ENCODE results near the gene ATP6V0C. TPM values are rescaled to one million over a fixed set of nuclear protein-coding genes. Genes with fewer than 3 reads are reported as not detected.
A peak's percentile ranks its signal among the peaks of the same experiment; 100 is the strongest.

The ATP6V0C gene
- total RNA-seq, 1 experiment from 2014 or later = 56.4 TPM

DNA sequence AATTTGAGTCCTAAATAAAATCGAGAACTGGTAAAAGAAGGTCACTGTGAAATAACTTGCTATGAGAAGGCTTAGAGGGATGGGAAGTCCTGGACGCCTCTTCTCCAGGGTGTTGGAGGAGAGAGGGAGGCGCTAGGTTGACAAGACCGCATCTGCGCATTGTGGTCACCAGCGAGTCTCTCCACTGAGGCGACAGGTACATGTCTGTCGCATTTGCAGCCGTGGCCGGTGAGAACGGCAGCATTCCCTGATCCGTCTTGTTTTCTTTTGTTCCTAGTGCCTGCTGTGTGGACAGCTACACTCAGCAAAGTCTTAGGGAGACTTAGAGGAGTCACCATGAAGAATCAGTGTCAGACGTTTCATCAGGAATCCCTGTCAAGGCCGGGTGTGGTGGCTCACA is 8.1 kb upstream of the ATP6V0C start:
- DNase-seq = no peak
- Histone ChIP-seq H3K27me3 (ENCODE audit: control insufficient read depth, insufficient read depth, low read length) (no peaks in the 10 kb centered on the region), H3K36me3 (replicated peaks; ENCODE audit: control insufficient read depth, insufficient read depth, low read length) (no peaks in the 10 kb centered on the region), H3K4me3 (ENCODE audit: insufficient read depth, low read depth, low read length) (no peak overlapping the region)

DNA sequence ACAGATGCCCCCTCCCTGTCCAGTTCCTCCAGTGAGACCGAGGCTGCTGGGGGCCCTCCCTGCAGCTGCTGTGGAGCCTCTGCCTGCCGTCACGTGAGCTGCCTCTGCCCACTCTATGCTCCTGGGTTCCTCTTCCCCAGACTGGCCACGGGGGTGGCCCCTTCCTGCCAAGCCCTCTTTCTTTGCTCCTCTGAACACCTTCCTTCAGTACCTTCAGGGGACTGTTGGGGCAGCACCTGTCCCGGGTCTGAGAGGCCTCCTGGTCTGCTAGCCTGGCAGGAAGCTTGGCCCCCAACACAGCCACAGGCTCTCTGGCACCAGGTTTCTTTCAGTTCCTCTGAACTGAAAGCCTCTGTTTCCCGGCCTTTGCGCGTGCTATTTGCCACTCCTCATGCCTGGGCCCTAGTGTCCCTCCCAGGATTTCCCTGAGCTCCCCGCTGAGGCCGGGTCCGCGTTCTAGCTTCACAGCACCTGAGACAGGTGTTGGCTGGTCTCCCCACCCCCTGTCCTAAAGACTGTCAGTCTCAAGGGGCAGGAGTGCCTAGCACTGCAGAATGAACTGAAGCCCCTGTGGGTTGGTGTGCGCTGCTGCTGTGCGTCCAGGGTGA is 6.6 kb upstream of the ATP6V0C start:
- Histone ChIP-seq H3K36me3 (replicated peaks; ENCODE audit: control insufficient read depth, insufficient read depth, low read length) (no peaks in the 10 kb centered on the region), H3K4me3 (ENCODE audit: insufficient read depth, low read depth, low read length) (no peak overlapping the region), H3K27me3 (ENCODE audit: control insufficient read depth, insufficient read depth, low read length) (peaks cover 1% of the 10 kb centered on the region; the same call in 1 of the 2 replicates)
- DNase-seq = peak; percentile 79

DNA sequence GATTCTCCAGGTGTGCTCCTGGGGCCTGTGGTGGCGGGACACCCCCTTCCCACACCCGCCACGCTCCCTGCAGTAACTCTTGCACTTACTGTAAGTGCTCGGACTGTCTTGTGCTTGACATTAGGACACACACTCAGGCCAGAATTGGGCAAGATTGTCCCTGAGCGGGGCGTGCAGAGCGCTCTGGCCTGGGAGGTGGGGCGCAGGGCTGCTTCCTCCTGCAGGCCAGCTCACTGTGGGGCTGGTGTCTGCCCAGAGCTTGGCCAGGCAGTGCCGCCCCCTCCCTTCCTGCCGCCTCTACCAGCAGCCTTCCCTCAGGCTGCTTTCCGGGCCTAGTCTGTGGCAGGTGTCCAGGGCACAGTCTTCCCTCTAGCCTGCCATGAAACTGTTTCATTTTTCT is 6.1 kb upstream of the ATP6V0C start:
- Histone ChIP-seq H3K36me3 (replicated peaks; ENCODE audit: control insufficient read depth, insufficient read depth, low read length) (no peaks in the 10 kb centered on the region), H3K27me3 (ENCODE audit: control insufficient read depth, insufficient read depth, low read length) (peaks cover 1% of the 10 kb centered on the region; the same call in 1 of the 2 replicates), H3K4me3 (ENCODE audit: insufficient read depth, low read depth, low read length) (no peak overlapping the region)
- DNase-seq = no peak

DNA sequence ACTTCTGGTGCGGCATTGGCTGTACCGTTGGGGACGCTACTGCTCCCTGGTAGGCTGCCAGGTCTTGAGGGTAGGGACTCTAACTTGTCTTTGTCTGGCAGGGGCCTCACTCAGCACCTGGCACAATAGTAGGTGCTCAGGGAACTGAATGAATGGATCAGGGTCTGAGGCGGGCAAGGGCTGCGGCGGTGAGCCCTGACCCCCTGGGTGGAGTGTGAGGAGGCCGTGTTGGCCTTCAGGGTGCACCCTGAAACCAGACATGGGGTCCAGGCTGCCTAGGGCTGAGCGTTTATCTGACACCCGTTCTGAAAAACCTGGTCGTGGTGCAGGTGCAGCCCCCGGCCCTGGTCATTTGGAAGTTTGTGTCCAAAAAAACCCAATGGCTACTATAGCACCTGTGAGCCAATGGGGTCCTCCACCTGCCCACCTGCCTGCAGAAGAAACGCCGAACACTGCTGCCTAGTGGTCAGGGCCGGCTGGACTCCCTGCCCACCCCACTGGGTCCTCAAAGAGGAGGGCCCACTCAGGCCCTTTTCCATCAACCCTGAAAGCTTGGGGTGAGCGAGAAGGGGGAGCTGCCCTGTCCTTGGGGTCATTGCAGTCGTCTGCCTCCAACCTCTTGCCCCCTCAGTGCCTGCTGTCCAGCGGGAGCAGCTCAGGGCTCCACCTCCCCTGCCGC is 4.9 kb upstream of the ATP6V0C start:
- DNase-seq = no peak
- Histone ChIP-seq H3K27me3 (ENCODE audit: control insufficient read depth, insufficient read depth, low read length) (peaks cover 1% of the 10 kb centered on the region; the same call in 1 of the 2 replicates), H3K4me3 (ENCODE audit: insufficient read depth, low read depth, low read length) (no peak overlapping the region), H3K36me3 (replicated peaks; ENCODE audit: control insufficient read depth, insufficient read depth, low read length) (no peaks in the 10 kb centered on the region)

DNA sequence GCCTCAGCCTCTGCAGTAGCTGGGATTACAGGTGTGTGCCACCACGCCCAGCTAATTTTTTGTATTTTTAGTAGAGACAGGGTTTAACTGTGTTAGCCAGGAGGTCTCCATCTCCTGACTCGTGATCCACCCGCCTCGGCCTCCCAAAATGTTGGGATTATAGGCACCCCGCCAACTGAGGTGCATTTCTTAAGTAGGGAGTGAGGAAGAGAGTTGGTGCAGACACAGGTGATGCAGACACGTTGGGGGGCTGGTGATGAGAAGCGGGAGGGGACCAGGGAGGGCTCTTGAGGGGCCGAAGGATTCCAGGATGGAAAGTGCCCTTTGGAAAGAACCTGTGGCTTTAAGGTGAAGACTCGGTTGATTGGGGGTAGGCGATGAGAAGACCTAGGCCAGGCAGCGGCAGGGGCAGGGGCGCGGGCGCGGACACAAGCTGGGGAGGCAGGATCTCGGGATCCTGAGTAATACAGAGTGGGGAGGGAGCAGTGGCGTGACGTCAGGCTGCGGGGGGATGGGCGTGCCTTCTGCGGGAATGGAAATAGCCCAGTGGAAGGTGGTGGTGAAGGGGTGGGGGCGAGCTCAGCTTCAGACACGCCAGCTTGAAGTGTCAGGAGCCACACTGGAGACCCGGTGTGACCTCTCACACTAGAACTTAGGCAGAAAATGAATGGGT is 2.5 kb upstream of the ATP6V0C start:
- Histone ChIP-seq H3K4me3 (ENCODE audit: insufficient read depth, low read depth, low read length) (no peak overlapping the region), H3K27me3 (ENCODE audit: control insufficient read depth, insufficient read depth, low read length) (peaks cover 1% of the 10 kb centered on the region; the same call in 1 of the 2 replicates), H3K36me3 (replicated peaks; ENCODE audit: control insufficient read depth, insufficient read depth, low read length) (no peaks in the 10 kb centered on the region)
- DNase-seq = peak; percentile 86

DNA sequence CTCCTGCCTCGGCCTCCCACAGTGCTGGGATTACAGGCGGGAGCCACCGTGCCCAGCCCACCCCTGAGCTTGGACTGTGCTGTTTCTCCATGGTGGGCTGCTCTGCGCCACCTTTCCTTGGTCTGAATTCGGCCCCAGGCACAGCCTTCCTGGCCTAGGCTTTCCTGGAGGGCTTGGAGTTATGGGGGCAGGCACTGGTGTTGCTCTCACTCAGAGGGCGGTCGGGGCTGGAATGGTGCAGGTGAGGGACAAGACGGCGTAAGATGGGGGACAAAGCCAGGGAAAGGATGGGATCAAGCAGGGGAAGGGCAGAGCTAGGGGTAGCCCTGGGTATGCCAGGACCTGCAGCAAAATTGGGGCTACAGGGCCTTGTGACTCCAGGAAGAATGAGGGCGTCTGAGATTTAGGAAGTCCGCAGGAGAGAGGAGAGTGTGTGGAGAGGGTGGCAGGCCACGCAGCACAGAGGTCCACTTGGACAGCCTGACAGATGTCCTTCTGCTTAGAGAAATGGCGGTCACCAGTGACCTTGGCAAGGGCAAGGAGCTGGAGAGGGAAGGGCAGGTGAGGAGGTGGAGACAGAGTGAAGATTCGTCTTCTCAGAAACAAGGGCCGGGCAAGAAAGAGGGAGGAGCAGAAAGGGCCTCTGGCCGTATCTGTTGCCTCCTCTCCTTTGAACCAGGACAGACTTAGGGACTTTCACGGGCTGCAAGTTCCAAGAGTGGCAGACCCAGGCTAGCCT is 1.6 kb upstream of the ATP6V0C start:
- H3K36me3 ChIP-seq (replicated peaks; ENCODE audit: control insufficient read depth, insufficient read depth, low read length) = no peaks in the 10 kb centered on the region
- no peak for DNase-seq
- no peak overlapping the region for H3K4me3 ChIP-seq (ENCODE audit: insufficient read depth, low read depth, low read length)
- peaks cover 1% of the 10 kb centered on the region; the same call in 1 of the 2 replicates for H3K27me3 ChIP-seq (ENCODE audit: control insufficient read depth, insufficient read depth, low read length)

DNA sequence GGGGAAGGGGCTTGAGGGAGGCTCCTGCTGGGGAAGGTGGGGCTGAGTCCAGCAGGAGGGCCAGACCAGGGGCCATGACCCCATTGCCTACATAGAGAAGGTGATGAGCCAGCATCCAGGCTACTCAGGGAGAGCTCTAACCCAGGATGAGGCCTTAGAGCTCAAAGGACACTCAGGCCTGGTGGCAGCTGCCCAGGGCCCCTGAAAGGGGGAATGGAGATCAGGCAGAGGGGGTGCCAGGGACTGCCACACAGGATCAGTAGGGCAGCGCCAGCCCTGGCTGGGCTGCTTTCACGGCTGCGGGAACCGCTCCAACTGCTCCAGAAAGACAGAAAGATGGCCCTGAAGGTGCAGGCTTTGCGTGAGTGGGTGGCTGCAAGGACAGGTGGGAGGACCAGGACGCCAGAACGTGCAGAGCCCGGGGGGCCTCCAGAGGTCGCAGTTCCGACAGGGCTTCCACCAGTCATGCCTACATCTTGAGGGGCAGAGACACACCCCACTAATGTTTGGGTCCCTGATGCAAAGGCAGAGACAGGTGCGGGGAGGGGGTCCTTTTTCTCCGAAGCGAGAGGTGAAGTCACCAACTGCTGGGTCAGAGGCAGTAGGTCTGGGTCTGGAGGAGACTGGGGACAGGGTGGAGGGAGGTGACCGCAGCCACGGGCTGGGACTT is 882 bp upstream of the ATP6V0C start:
- peak; percentile 87 for DNase-seq
- Histone ChIP-seq H3K36me3 (replicated peaks; ENCODE audit: control insufficient read depth, insufficient read depth, low read length) (no peaks in the 10 kb centered on the region), H3K27me3 (ENCODE audit: control insufficient read depth, insufficient read depth, low read length) (peaks cover 1% of the 10 kb centered on the region; the same call in 1 of the 2 replicates), H3K4me3 (ENCODE audit: insufficient read depth, low read depth, low read length) (peak overlapping the region; percentile 75)

DNA sequence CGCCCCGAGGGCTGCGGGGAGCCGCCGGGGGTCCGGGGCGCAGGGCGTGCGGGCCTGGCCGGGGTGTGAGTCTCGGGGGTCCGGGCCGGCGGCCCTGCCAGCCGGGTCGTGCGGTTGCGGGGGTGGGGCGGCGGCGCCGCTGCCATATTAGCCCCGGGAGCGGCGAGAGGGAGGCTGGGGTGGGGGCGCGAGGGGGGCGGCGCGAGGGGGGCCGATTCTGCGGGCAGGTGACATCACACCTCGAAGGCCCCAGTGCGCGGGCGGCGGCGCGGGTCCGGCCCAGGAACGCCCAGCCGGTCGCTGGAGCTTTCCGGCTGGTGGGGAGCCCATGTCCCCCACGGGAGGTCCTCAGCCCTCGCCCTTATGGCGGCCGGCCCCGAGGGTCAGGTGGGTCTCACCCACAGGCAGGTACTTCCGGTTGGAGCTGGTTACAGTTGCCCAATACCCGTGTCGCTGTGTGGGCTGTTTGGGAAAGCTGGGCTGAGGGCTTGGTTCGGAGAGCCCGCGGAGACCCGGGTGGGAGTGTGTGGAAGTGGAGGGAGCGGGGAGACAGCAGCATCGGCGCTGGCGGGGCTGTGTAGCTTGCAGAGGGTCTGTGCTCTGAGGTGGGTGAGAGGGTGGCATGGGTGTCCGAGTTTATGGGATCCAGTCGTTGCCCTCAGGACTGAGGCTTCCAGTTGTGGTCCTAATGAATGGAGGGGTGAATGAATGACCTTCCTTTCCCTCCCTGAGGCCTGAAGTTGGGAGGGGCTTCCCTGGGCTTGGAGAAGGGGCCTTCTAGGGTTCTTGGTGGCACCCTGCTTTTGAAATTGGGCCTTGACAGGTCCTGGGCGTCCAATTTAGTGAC is 804 bp downstream of the ATP6V0C start:
- Histone ChIP-seq H3K4me3 (ENCODE audit: insufficient read depth, low read depth, low read length) (peak overlapping the region; percentile 75), H3K36me3 (replicated peaks; ENCODE audit: control insufficient read depth, insufficient read depth, low read length) (no peaks in the 10 kb centered on the region), H3K27me3 (ENCODE audit: control insufficient read depth, insufficient read depth, low read length) (peaks cover 1% of the 10 kb centered on the region; the same call in 1 of the 2 replicates)
- DNase-seq = peak; percentile 86

DNA sequence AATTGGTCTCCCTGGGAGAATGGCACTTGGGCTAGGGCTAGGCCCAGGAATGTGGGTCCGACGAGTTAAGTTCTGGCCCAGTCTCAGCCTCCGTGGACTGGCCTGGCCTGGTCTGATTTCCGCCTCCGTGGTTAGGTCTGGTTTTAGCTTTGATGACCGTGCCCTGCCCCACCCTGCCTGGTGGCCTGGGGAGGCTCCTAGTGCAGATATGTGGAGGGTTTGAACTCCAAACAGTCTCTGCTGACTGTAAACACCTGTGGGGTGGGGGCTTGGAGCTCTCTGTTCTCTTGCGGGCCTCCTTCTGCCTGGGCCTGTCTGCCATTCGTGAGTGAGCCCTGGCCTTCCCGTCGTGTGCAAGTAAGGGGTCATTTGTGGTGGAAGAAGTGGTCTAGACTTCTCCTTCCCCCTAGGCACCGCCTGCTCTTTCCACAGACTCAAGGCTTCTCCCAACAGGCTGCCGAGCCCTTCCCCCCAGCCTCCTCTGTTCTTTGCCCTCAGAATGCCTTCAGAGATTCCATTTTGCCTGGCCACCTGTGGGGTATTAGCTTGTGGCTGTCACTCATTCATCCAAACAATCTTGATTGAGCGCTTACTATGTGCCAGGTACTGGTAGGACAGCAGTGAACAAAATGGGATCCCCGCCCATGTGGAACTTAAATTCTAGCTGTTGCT is 1.6 kb downstream of the ATP6V0C start:
- no peak for DNase-seq
- H3K27me3 ChIP-seq (ENCODE audit: control insufficient read depth, insufficient read depth, low read length) = peaks cover 1% of the 10 kb centered on the region; the same call in 1 of the 2 replicates
- H3K4me3 ChIP-seq (ENCODE audit: insufficient read depth, low read depth, low read length) = peak overlapping the region; percentile 75
- H3K36me3 ChIP-seq (replicated peaks; ENCODE audit: control insufficient read depth, insufficient read depth, low read length) = no peaks in the 10 kb centered on the region

DNA sequence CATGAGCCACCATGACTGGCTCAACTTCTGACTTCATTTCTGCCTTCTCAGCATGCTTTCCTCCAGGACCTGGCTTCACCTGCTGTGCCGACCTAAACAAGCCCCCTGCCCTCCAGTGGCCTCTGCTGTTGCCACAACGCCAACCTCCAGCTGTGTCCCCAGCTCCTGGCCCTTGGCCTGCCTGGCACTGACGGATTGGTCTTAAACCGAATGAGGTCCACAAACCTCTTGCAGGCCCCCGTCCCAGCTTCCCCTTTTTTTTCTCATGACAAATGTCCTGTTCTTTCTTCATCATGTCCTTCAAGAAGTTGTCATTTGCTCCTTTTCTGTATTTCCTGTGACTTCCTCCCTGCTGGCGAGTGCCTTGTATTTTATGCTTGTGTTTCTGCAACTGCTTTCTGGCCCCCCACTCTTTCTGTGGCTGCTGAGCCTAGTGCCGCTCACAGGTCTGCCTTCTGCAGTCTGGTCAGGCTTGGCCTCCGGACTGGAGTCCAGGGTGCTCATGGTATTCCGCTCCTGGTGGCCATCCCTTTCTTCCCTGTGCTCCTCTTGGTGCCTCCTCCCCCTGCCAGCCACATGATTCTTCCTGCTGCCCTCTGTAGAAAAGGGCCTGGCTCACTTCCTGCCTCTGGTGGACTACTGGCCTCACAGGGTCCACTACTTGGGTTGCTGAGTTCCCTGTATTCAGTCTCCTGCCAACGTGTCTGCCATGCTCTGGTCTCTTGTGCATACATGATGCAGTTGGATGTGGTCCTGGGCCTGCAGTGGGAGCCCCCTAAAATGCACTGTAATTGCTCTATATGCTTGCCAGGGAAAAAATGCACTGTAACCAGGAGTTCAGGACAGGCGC is 2.9 kb downstream of the ATP6V0C start:
- Histone ChIP-seq H3K4me3 (ENCODE audit: insufficient read depth, low read depth, low read length) (no peak overlapping the region), H3K36me3 (replicated peaks; ENCODE audit: control insufficient read depth, insufficient read depth, low read length) (no peaks in the 10 kb centered on the region), H3K27me3 (ENCODE audit: control insufficient read depth, insufficient read depth, low read length) (peaks cover 1% of the 10 kb centered on the region; the same call in 1 of the 2 replicates)
- no peak for DNase-seq

DNA sequence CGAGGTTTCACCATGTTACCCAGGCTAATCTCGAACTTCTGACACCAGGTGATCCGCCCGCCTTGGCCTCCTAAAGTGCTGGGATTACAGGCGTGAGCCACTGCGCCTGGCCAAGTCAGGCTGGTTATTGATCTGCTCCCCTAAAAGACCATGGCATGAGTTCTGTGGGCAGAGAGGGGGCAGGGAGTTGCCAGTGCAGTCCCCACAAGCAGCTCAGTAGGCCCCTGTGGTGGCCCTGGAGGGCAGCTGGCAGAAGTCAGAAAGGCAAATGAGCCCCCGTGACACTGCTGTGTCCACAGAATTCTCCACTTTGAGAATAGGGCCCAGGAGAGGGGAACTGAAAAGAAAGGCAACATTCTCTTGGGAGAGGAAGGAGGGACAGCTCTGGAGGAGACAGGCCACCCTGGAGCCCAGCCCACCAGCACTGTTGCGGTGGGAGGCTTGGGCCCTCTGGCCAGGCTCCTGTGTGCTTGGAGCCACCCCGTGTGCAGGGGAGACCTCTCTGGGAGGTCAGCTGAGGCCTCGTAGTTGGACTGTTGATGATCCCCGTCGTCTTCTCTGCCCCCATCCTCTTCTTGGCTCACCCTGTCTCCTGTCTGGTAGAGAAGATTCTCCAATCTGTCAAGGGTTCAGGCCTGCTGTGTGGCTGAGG is 4.3 kb downstream of the ATP6V0C start:
- H3K4me3 ChIP-seq (ENCODE audit: insufficient read depth, low read depth, low read length) = no peak overlapping the region

More for the DNA sequence above, 4.3 kb downstream of the ATP6V0C start:
- no peak for DNase-seq
- Histone ChIP-seq H3K27me3 (ENCODE audit: control insufficient read depth, insufficient read depth, low read length) (no peaks in the 10 kb centered on the region), H3K36me3 (replicated peaks; ENCODE audit: control insufficient read depth, insufficient read depth, low read length) (no peaks in the 10 kb centered on the region)

Measured in H7 (cell line).